GM06990 (cell line): ENCODE results near the gene FAM200C.

ENCODE experiments used
- DNase-seq: peaks from one replicate; pipeline ENCODE4 v3.0.0-alpha.2; 2011; ENCODE audit not compliant: insufficient read length; ENCODE audit errors: extremely low read depth
- H3K27me3 ChIP-seq: replicated peaks from 2 replicates; pipeline ENCODE4 v1.6.0; 2011; ENCODE audit warnings: low read length; ENCODE audit not compliant: control insufficient read depth, insufficient read depth
- H3K36me3 ChIP-seq: 2 replicates; pipeline ENCODE4 v1.5.1; 2011; ENCODE audit warnings: low read length; ENCODE audit not compliant: control insufficient read depth, insufficient read depth
- H3K4me3 ChIP-seq: replicated peaks from 2 replicates; pipeline ENCODE4 v1.5.1; 2011; ENCODE audit warnings: low read depth, mild to moderate bottlenecking, control low read depth, low read length
- CTCF ChIP-seq: IDR thresholded peaks from 2 replicates; pipeline ENCODE4 v1.5.1; 2011; ENCODE audit warnings: low read length, control low read depth, mild to moderate bottlenecking, inconsistent platforms; ENCODE audit not compliant: insufficient read depth, poor library complexity, severe bottlenecking

The FAM200C gene

GRCh38 chr5:160379511-160379910, 20.3 kb downstream of the FAM200C start:
- H3K4me3 ChIP-seq, result no peak overlapping the region
- H3K27me3 ChIP-seq, result no peaks in the 10 kb centered on the region
- no peak for DNase-seq
- TF ChIP-seq CTCF, result no peak
- H3K36me3 ChIP-seq, result no peaks in the 10 kb centered on the region

- H3K27me3 ChIP-seq, result no peaks in the 10 kb centered on the region
- no peak overlapping the region for H3K4me3 ChIP-seq
- DNase-seq, result no peak
- no peaks in the 10 kb centered on the region for H3K36me3 ChIP-seq
- TF ChIP-seq CTCF, result no peak
These were observed 21.5 kb downstream of the FAM200C start for GRCh38 chr5:160378330-160378729.

- Histone ChIP-seq H3K4me3 (no peak overlapping the region), H3K27me3 (no peaks in the 10 kb centered on the region), H3K36me3 (no peaks in the 10 kb centered on the region)
- no peak for TF ChIP-seq CTCF
- no peak for DNase-seq
These were observed 22.2 kb downstream of the FAM200C start for GRCh38 chr5:160377651-160378050.

GRCh38 chr5:160376416-160376815, 23.4 kb downstream of the FAM200C start:
- Histone ChIP-seq H3K4me3 (no peak overlapping the region), H3K27me3 (no peaks in the 10 kb centered on the region), H3K36me3 (no peaks in the 10 kb centered on the region)
- TF ChIP-seq CTCF, result no peak
- no peak for DNase-seq

GRCh38 chr5:160375701-160376100, 24.2 kb downstream of the FAM200C start:
- no peaks in the 10 kb centered on the region for H3K36me3 ChIP-seq
- H3K4me3 ChIP-seq, result no peak overlapping the region
- DNase-seq, result no peak
- no peaks in the 10 kb centered on the region for H3K27me3 ChIP-seq
- TF ChIP-seq CTCF, result no peak

GRCh38 chr5:160375166-160375565, 24.7 kb downstream of the FAM200C start:
- Histone ChIP-seq H3K4me3 (no peak overlapping the region), H3K36me3 (no peaks in the 10 kb centered on the region), H3K27me3 (peaks cover 2% of the 10 kb centered on the region; the same call in 1 of the 2 replicates)
- TF ChIP-seq CTCF, result no peak
- no peak for DNase-seq
